ENCODE results near the gene PPT2.

- TF ChIP-seq CTCF (IDR thresholded peaks at IDR 0.05): no peak
- TF ChIP-seq POLR2AphosphoS5 (IDR thresholded peaks at IDR 0.05): no peak
These were observed 21.8 kb upstream of the PPT2 start for GRCh38 chr6:32132110-32132509.
